Ishikawa (cell line): ENCODE measurements around the gene TLE7.

Experiments used
- CEBPB ChIP-seq: IDR thresholded peaks from 2 replicates; pipeline ENCODE4 v1.6.1; 2012
- CREB1 ChIP-seq: IDR thresholded peaks from 2 replicates; pipeline ENCODE4 v1.6.1; 2012; ENCODE audit warnings: low read depth
- EGR1 ChIP-seq: IDR thresholded peaks from 2 replicates; pipeline ENCODE4 v1.6.1; 2012
- EP300 ChIP-seq: IDR thresholded peaks from 2 replicates; pipeline ENCODE4 v1.6.1; 2012; ENCODE audit warnings: borderline replicate concordance
- FOXM1 ChIP-seq: IDR thresholded peaks from 2 replicates; pipeline ENCODE4 v1.6.1; 2012; ENCODE audit warnings: low read depth, borderline replicate concordance
- NFIC ChIP-seq: IDR thresholded peaks from 2 replicates; pipeline ENCODE4 v1.6.1; 2012
- RAD21 ChIP-seq: IDR thresholded peaks from 2 replicates; pipeline ENCODE4 v1.6.1; 2012; ENCODE audit warnings: low read depth
- TAF1 ChIP-seq: IDR thresholded peaks from 2 replicates; pipeline ENCODE4 v1.6.1; 2012; ENCODE audit warnings: low read depth, mild to moderate bottlenecking
- TCF12 ChIP-seq: IDR thresholded peaks from 2 replicates; pipeline ENCODE4 v1.6.1; 2012; ENCODE audit warnings: low read depth
- TEAD4 ChIP-seq: IDR thresholded peaks from 2 replicates; pipeline ENCODE4 v1.6.1; 2012
- YY1 ChIP-seq: IDR thresholded peaks from 2 replicates; pipeline ENCODE4 v1.6.1; 2012; ENCODE audit warnings: low read depth
- ZBTB7A ChIP-seq: IDR thresholded peaks from 2 replicates; pipeline ENCODE4 v1.6.1; 2012; ENCODE audit warnings: low read depth
- TF ChIP-seq, protein P1 (sequence below): IDR thresholded peaks from 2 replicates; pipeline ENCODE4 v1.6.1; 2012
- TF ChIP-seq, protein P2 (sequence below): IDR thresholded peaks from 2 replicates; pipeline ENCODE4 v1.6.1; 2012
- TF ChIP-seq, protein P3 (sequence below): IDR thresholded peaks from 2 replicates; pipeline ENCODE4 v1.6.1; 2012; ENCODE audit warnings: low read depth, mild to moderate bottlenecking

The TLE7 gene

DNA sequence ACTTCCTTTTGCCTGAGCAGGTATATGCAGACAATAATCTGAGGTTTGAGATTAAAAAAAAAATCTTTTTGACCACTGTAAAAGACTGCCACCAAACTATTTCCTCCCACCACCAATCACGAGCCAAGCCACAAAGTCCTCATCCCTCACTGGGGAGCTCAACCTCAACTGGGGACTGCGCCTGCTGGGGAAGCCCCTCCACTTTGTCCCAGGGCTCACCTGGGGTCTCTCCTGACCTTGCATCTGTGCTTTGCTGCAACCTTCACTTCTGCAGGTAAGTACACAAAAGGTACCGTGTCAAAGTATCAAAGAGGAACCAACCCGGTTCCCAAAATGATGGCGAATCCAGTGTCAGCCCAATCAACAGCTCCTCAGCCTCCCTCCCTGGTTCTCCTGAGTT lies 35.5 kb downstream of the TLE7 start:
- TF ChIP-seq, protein P1, sequence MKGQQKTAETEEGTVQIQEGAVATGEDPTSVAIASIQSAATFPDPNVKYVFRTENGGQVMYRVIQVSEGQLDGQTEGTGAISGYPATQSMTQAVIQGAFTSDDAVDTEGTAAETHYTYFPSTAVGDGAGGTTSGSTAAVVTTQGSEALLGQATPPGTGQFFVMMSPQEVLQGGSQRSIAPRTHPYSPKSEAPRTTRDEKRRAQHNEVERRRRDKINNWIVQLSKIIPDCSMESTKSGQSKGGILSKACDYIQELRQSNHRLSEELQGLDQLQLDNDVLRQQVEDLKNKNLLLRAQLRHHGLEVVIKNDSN: no peak
- TF ChIP-seq, protein P2, sequence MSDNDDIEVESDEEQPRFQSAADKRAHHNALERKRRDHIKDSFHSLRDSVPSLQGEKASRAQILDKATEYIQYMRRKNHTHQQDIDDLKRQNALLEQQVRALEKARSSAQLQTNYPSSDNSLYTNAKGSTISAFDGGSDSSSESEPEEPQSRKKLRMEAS: no peak
- TF ChIP-seq EGR1: no peak
- TF ChIP-seq EP300: no peak
- no peak for TF ChIP-seq FOXM1
- no peak for TF ChIP-seq TAF1
- TF ChIP-seq YY1: no peak
- TF ChIP-seq CREB1: no peak
- no peak for TF ChIP-seq ZBTB7A
- TF ChIP-seq NFIC: no peak
- no peak for TF ChIP-seq TCF12
- TF ChIP-seq, protein P3, sequence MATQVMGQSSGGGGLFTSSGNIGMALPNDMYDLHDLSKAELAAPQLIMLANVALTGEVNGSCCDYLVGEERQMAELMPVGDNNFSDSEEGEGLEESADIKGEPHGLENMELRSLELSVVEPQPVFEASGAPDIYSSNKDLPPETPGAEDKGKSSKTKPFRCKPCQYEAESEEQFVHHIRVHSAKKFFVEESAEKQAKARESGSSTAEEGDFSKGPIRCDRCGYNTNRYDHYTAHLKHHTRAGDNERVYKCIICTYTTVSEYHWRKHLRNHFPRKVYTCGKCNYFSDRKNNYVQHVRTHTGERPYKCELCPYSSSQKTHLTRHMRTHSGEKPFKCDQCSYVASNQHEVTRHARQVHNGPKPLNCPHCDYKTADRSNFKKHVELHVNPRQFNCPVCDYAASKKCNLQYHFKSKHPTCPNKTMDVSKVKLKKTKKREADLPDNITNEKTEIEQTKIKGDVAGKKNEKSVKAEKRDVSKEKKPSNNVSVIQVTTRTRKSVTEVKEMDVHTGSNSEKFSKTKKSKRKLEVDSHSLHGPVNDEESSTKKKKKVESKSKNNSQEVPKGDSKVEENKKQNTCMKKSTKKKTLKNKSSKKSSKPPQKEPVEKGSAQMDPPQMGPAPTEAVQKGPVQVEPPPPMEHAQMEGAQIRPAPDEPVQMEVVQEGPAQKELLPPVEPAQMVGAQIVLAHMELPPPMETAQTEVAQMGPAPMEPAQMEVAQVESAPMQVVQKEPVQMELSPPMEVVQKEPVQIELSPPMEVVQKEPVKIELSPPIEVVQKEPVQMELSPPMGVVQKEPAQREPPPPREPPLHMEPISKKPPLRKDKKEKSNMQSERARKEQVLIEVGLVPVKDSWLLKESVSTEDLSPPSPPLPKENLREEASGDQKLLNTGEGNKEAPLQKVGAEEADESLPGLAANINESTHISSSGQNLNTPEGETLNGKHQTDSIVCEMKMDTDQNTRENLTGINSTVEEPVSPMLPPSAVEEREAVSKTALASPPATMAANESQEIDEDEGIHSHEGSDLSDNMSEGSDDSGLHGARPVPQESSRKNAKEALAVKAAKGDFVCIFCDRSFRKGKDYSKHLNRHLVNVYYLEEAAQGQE: no peak
- TF ChIP-seq CEBPB: no peak

DNA sequence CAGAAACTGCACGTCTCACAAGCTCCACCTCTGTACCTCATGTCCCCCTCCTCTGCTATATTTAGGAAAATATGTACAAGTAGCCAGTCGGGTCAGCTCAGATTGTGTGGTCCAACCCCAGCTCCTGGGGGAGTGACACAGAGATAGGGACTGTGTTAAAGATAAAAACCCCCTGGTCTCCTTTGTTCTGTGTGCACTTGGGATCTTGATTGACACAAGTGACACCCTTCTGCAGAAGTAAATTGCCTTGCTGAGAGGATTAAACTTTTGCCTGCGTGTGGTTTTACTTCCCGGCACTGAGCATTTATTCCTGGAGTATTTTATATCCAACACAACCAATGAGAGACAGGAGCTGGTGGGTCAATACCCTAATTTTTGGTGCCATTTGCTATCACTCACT lies 37.5 kb downstream of the TLE7 start:
- no peak for TF ChIP-seq TCF12
- no peak for TF ChIP-seq CEBPB
- TF ChIP-seq, protein P3: no peak
- no peak for TF ChIP-seq YY1
- TF ChIP-seq EP300: no peak
- no peak for TF ChIP-seq ZBTB7A
- no peak for TF ChIP-seq CREB1
- TF ChIP-seq RAD21: no peak
- TF ChIP-seq, protein P2: no peak
- TF ChIP-seq TEAD4: no peak
- TF ChIP-seq NFIC: no peak
- TF ChIP-seq FOXM1: no peak

DNA sequence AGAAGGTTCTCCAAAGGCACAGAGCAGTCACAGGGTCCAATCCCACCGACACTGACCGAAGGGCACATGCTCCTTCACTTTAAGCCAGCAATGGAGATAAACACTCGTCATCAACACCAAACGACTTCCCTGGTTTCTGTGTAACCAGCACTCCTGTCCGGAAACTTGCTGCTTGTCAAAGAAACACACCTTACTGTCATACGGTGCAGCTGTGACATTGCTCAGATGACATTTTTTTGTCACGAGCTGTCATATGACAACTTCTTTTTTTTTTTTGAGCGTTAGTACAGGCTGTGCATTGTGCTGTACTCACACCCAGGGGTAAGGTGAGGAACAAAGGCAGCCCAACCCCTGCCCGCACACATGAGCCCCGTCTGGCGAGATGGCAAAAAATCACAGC lies 39.2 kb downstream of the TLE7 start:
- TF ChIP-seq FOXM1 (no peak), NFIC (no peak), TAF1 (no peak), CEBPB (no peak), ZBTB7A (no peak), EGR1 (no peak), RAD21 (no peak), CREB1 (no peak), YY1 (no peak), TCF12 (no peak), EP300 (no peak), TEAD4 (no peak)
- TF ChIP-seq, protein P1: no peak
- TF ChIP-seq, protein P3: no peak
- TF ChIP-seq, protein P2: no peak

DNA sequence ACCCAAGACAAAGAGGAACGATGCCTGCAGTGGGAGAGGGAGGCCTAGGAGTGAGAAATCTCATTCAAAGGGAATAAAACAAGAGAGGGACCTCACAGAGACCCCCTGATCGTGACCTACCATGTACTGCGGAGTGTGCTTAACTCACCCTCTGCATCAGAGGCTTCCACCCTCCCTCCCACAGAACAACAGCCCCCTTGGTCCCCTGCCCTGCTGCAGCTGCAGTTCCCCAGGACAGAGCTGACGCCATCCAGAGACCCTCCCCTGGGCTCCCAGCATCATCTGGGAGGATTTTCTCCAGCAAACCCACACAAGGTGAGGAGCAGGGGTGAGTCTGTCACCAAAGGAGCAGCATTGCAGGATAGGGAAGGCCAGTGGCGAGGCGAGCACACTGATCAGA lies 39.8 kb downstream of the TLE7 start:
- TF ChIP-seq, protein P3: no peak
- TF ChIP-seq YY1 (no peak), RAD21 (no peak), FOXM1 (no peak), CREB1 (no peak)
